Kidney (tissue), 14 donors: ENCODE data around the gene MRO. TPM values are rescaled to one million over a fixed set of nuclear protein-coding genes. Genes with fewer than 3 reads are reported as not detected.

Experiments
- DNase-seq, 5 donors: peaks; one replicate each; pipeline ENCODE4 v3.0.0-alpha.2; 2013 to 2020
- FAIRE-seq: peaks from 2 replicates; lab custom pipeline; 2012; peaks lifted over from hg19 to GRCh38; lab: Jason Lieb, UNC
- H3K27ac ChIP-seq, 2 donors: one replicate each; pipeline ENCODE4 v1.7.0; 2013; ENCODE audit warnings: low read depth in 2 of 2, low read length in 2 of 2, inconsistent platforms in 1 of 2
- H3K27me3 ChIP-seq: one replicate; pipeline ENCODE4 v1.7.1; 2013; ENCODE audit warnings: low read length, inconsistent platforms; ENCODE audit not compliant: control insufficient read depth, insufficient read depth
- H3K36me3 ChIP-seq, 3 donors: one replicate each; pipeline versions ENCODE4 v1.7.0 to v1.7.1; 2013; ENCODE audit warnings: low read length in 3 of 3, control low read depth in 1 of 3, inconsistent platforms in 1 of 3; ENCODE audit not compliant: insufficient read depth in 3 of 3, control insufficient read depth in 2 of 3
- H3K4me1 ChIP-seq, 3 donors: one replicate each; pipeline versions ENCODE4 v1.7.0 to v1.7.1; 2013; ENCODE audit warnings: low read length in 3 of 3, inconsistent platforms in 1 of 3, low read depth in 1 of 3; ENCODE audit not compliant: control insufficient read depth in 2 of 3, insufficient read depth in 2 of 3
- H3K4me3 ChIP-seq, 3 donors: one replicate each; pipeline versions ENCODE4 v1.7.0 to v1.8.1; 2013; ENCODE audit warnings: low read length in 3 of 3, control low read depth in 1 of 3, inconsistent platforms in 1 of 3
- H3K9ac ChIP-seq, 3 donors: one replicate each; pipeline versions ENCODE4 v1.7.0 to v1.7.1; 2013; ENCODE audit warnings: low read length in 3 of 3, control low read depth in 1 of 3, inconsistent platforms in 1 of 3
- H3K9me3 ChIP-seq, 3 donors: one replicate each; pipeline versions ENCODE4 v1.7.0 to v1.7.1; 2013; ENCODE audit warnings: low read length in 3 of 3, control low read depth in 1 of 3, inconsistent platforms in 1 of 3; ENCODE audit not compliant: control insufficient read depth in 2 of 3, insufficient read depth in 1 of 3
- CTCF ChIP-seq: IDR thresholded peaks from 3 replicates; pipeline ENCODE4 v1.5.1; 2012; ENCODE audit warnings: mild to moderate bottlenecking, moderate library complexity, borderline replicate concordance; ENCODE audit not compliant: insufficient read depth; ENCODE audit errors: extremely low read depth
- intact Hi-C: fragments of 100-400 bp; cut with DNase I; formaldehyde crosslinking; loops from one replicate; pipeline ENCODE4 v1.11.1; 2022
- polyA plus RNA-seq: library from polyadenylated mRNA; stranded (reverse); fragments of 350-450 nt; fragmentation: Illumina TruSeq; extraction: RNeasy Lipid Tissue Mini Kit (QIAGEN cat#74804); gene quantifications from one replicate; pipeline ENCODE4 v1.2.3, GENCODE V29; 2014; ENCODE audit warnings: low read depth, low replicate concordance; ENCODE audit not compliant: insufficient read depth
- total RNA-seq: library from RNA; stranded (reverse); fragmentation: NEBNext Ultra II Directional; extraction: Animal tissue kit (Norgen Biotek cat#: 25700); gene quantifications from one replicate; pipeline ENCODE4 v1.2.1, GENCODE V29; 2021
- donor health status: control.
- donor health status: control.
- donor health status: control.
- donor health status: control.
- donor health status: control.
- donor health status: DM: yes; HTN: yes; CAD: no.
- donor health status: Normal renal cell carcinoma (clear cell type).

The MRO gene
- total and polyA plus RNA-seq, 2 donors from 2014 or later = 2.9 to 6.9 TPM

DNA sequence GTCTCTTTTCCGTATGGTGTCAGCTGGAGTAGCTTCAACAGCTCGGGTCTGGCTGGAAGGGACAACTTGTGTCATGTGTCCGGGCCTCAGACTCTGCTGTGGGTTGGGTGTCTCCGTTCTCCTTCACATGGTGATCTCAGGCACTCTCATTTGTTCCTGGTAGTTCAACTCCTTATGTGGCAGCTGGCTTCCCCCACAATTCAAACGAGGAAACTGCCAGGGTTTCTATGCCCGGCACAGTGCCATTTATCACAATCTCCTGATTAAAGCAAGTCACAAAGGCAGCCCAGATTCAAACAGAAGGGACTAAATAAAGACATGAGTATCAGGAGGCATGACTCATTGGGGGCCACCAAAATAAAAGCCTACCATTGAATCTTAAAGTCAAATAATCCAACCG is 22.7 kb downstream of the MRO start:
- DNase-seq (peak in 1 of 5 donors; percentile 37), FAIRE-seq (no peak)
- Histone ChIP-seq H3K36me3 (no peaks in the 10 kb centered on the region), H3K9ac (peak overlapping the region in 1 of 3 donors; percentile 32), H3K4me3 (no peak overlapping the region), H3K4me1 (peaks cover 0 to 24% (median 15%) of the 10 kb centered on the region in 3 donors), H3K9me3 (no peaks in the 10 kb centered on the region), H3K27ac (peak overlapping the region; percentile 13 to 25), H3K27me3 (no peaks in the 10 kb centered on the region)
- intact Hi-C loops = no loop called here
- TF ChIP-seq CTCF = no peak

- Histone ChIP-seq H3K27me3 (no peaks in the 10 kb centered on the region), H3K4me1 (peaks cover 0 to 27% (median 15%) of the 10 kb centered on the region in 3 donors), H3K9me3 (no peaks in the 10 kb centered on the region), H3K36me3 (no peaks in the 10 kb centered on the region), H3K9ac (peak overlapping the region in 1 of 3 donors; percentile 32), H3K4me3 (no peak overlapping the region), H3K27ac (peak overlapping the region; percentile 13 to 41)
- no peak for TF ChIP-seq CTCF
- no peak for DNase-seq
- FAIRE-seq = no peak
- intact Hi-C loops = no loop called here
Observed at GRCh38 chr18:50796495-50796894, 23.3 kb downstream of the MRO start.

DNA sequence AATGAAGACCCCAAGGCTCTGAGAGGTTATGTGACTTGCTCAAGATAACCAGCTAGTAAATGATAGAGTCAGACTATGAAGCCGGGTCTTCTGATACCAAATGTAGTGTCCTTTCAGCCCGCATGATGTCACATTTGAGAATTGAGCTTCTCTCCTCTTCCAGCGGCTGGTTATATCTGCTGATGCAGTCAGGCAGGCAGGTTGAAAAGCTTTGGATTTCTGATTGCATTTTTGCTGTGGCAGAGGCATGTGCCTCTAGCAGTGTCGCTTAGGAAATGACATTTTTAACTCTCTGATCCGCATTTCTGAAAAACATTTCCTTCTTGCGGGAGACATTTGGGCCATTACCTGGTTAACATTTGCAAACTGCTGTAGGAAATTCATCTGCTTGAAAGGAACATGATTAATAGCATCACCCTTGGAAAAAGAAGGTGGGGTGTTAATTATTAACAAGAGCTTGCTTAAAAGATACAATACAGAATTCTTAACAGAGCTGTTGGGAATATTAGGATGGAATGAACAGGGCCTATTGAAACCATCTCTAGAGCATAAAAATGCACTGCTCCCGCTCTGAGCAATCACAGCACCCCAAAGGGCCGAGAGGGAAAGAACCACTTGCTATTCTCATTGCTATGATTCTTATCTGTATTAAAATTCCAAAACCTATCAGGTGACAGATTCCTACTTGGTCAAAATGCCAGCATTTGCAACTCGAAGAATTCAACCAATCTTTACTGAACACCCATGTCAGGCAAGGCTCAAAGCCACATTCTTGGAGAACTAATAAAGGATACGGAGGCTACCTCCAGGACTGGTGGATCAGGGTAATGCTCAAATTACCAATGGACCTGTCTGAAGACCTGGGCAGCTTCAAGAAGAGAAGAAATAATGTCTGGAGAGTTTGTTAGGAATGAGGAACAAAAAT is 25.9 kb downstream of the MRO start:
- Histone ChIP-seq H3K4me3 (no peak overlapping the region), H3K9me3 (no peaks in the 10 kb centered on the region), H3K36me3 (no peaks in the 10 kb centered on the region), H3K4me1 (peaks cover 0 to 35% (median 18%) of the 10 kb centered on the region in 3 donors), H3K9ac (no peak overlapping the region), H3K27me3 (no peaks in the 10 kb centered on the region), H3K27ac (peak overlapping the region; percentile 56 to 85)
- no peak for TF ChIP-seq CTCF
- no peak for DNase-seq
- no peak for FAIRE-seq
- intact Hi-C loops = no loop called here
